Measurements from ENCODE around the gene ARMCX6. TPM values are rescaled to one million over a fixed set of nuclear protein-coding genes. Genes with fewer than 3 reads are reported as not detected.

The ARMCX6 gene
- total and polyA plus RNA-seq, 2 of the 4 experiments (the other 2 are of a cell fraction) = 29.0 to 81.3 TPM

GRCh38 chrX:101639583-101639982 lies 21.8 kb upstream of the ARMCX6 start:
- in situ Hi-C loops (cut with MboI; ENCODE audit: low sequenced_read_pairs) = no loop called here
- no TSS peak for BruUV-seq (replicated peaks)
- peaks cover 5% of the 10 kb centered on the region; the same call in 1 of the 2 replicates for H3K27me3 ChIP-seq (ENCODE audit: control insufficient read depth, insufficient read depth, low read length)

More at GRCh38 chrX:101639583-101639982, 21.8 kb upstream of the ARMCX6 start:
- no peaks in the 10 kb centered on the region for H3K9me1 ChIP-seq (ENCODE audit: insufficient read depth, low read length)
- H2BK15ac ChIP-seq (ENCODE audit: low read depth, low read length) = no peak overlapping the region
- H3K23ac ChIP-seq (ENCODE audit: low read depth, low read length) = no peak overlapping the region
- H3K56ac ChIP-seq (ENCODE audit: extremely low read depth, insufficient read depth, low read length) = no peak overlapping the region
- H3K4me1 ChIP-seq (ENCODE audit: control insufficient read depth, insufficient read depth, low read length) = no peaks in the 10 kb centered on the region
- no peak overlapping the region for H3K27ac ChIP-seq (ENCODE audit: insufficient read depth, low read length)
- no peak overlapping the region for H3K9ac ChIP-seq (ENCODE audit: low read depth, low read length)
- no peak overlapping the region for H2BK120ac ChIP-seq (ENCODE audit: low read depth, low read length)
- no peak overlapping the region for H3K4me3 ChIP-seq (ENCODE audit: insufficient read depth, low read depth, low read length)
- no peak overlapping the region for H4K5ac ChIP-seq (ENCODE audit: low read depth, low read length)
- ATAC-seq (ENCODE audit: low read depth) (no peak), DNase-seq (no peak)
- H3K4me2 ChIP-seq (ENCODE audit: low read depth, low read length) = no peak overlapping the region
- dilution Hi-C loops (cut with HindIII; ENCODE audit: low sequenced_read_pairs, unreplicated experiment) = no loop called here
- H2AK9ac ChIP-seq (replicated peaks; ENCODE audit: low read depth, low read length, poor library complexity) = no peak overlapping the region
- H2AK5ac ChIP-seq (ENCODE audit: low read depth, low read length) = no peak overlapping the region
- no peak overlapping the region for H4K91ac ChIP-seq (ENCODE audit: insufficient read depth, low read depth, low read length)
- no peak overlapping the region for H3K18ac ChIP-seq (ENCODE audit: low read depth, low read length)
- H2BK5ac ChIP-seq (ENCODE audit: low read depth, low read length, poor library complexity, severe bottlenecking) = no peak overlapping the region
- H3K14ac ChIP-seq (replicated peaks; ENCODE audit: low read depth, low read length) = no peak overlapping the region
- TF ChIP-seq FOS (IDR thresholded peaks at IDR 0.05; ENCODE audit: low read depth, low read length) (no peak), BHLHE40 (IDR thresholded peaks at IDR 0.05; ENCODE audit: low read depth, low read length) (no peak)
- no peaks in the 10 kb centered on the region for H3K79me1 ChIP-seq (ENCODE audit: low read depth in 1 of 2, low read length in 2 of 2)
- H2AFZ ChIP-seq (replicated peaks; ENCODE audit: low read length, poor library complexity) = no peak overlapping the region
- intact Hi-C loops (cut with micrococcal nuclease) = no loop called here
- H3K36me3 ChIP-seq (ENCODE audit: control insufficient read depth, insufficient read depth, low read length) = no peaks in the 10 kb centered on the region
- H2BK20ac ChIP-seq (ENCODE audit: low read depth, low read length) = no peak overlapping the region
- ChIA-PET POLR2A (ENCODE audit: unreplicated experiment) (no interaction called here), CTCF (no interaction called here)
- H3K9me3 ChIP-seq (ENCODE audit: control insufficient read depth, insufficient read depth, low read length) = no peaks in the 10 kb centered on the region
- H4K20me1 ChIP-seq (ENCODE audit: insufficient read depth, low read length) = no peaks in the 10 kb centered on the region
- H3K4ac ChIP-seq (ENCODE audit: low read depth, low read length) = no peak overlapping the region
- no peak overlapping the region for H4K8ac ChIP-seq (ENCODE audit: low read depth in 2 of 2, low read length in 2 of 2)

Data from IMR-90 (cell line).